GM10266 (cell line): Measurements from ENCODE around the gene UAP1.

Experiments
- DNase-seq: peaks from one replicate; pipeline ENCODE4 v3.0.0; 2012; ENCODE audit errors: extremely low spot score
- CTCF ChIP-seq: IDR thresholded peaks from 2 replicates; pipeline ENCODE4 v1.5.1; 2012; ENCODE audit warnings: mild to moderate bottlenecking, low read depth; ENCODE audit not compliant: control insufficient read depth, insufficient read depth; ENCODE audit errors: missing control alignments

UAP1 gene

GRCh38 chr1:162538815-162539431, 22.6 kb upstream of the UAP1 start:
- TF ChIP-seq CTCF: no peak
- no peak for DNase-seq

GRCh38 chr1:162541619-162542141, 19.8 kb upstream of the UAP1 start:
- no peak for TF ChIP-seq CTCF
- no peak for DNase-seq

- no peak for DNase-seq
- TF ChIP-seq CTCF: no peak
These were observed 18.3 kb upstream of the UAP1 start for GRCh38 chr1:162543228-162543627.

- no peak for DNase-seq
- TF ChIP-seq CTCF: no peak
These were observed 13.4 kb upstream of the UAP1 start for GRCh38 chr1:162548170-162548569.

GRCh38 chr1:162549001-162549400, 12.5 kb upstream of the UAP1 start:
- TF ChIP-seq CTCF: no peak
- DNase-seq: no peak

GRCh38 chr1:162550925-162551324, 10.6 kb upstream of the UAP1 start:
- TF ChIP-seq CTCF: no peak
- DNase-seq: no peak

- no peak for TF ChIP-seq CTCF
- DNase-seq: no peak
These were observed 9.4 kb upstream of the UAP1 start for GRCh38 chr1:162551969-162552683.
